NCI-H446 (cell line): Measurements from ENCODE around the gene C13orf42.
"Not testable (repeated sequence)": the region's sequence is repeated elsewhere in the genome, so short reads cannot be mapped to it uniquely, and the experiment has no call there.

Experiments
- DNase-seq, 2 experiments: peaks; one replicate each; lab custom pipeline; 2025; lab: John Stamatoyannopoulos, UW

C13orf42 gene

DNA sequence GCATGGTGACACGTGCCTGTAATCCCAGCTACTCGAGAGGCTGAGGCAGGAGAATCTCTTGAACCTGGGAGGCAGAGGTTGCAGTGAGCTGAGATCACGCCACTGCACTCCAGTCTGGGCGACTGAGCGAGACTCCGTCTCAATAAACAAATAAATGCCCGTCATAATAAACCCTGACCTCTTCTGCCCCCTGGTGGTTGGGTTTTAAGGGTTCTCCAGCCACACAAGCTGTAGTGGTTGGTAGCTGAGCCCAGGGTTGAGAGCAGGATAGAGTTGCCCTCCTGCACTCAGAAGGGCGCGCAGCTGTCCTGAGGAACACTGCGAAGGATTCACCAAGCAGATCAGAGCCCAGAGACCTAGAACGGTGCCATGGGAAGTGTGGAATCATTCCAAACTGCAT lies 9.8 kb upstream of the C13orf42 start:
- peak in 1 of 2 experiments; percentile 16 for DNase-seq

DNA sequence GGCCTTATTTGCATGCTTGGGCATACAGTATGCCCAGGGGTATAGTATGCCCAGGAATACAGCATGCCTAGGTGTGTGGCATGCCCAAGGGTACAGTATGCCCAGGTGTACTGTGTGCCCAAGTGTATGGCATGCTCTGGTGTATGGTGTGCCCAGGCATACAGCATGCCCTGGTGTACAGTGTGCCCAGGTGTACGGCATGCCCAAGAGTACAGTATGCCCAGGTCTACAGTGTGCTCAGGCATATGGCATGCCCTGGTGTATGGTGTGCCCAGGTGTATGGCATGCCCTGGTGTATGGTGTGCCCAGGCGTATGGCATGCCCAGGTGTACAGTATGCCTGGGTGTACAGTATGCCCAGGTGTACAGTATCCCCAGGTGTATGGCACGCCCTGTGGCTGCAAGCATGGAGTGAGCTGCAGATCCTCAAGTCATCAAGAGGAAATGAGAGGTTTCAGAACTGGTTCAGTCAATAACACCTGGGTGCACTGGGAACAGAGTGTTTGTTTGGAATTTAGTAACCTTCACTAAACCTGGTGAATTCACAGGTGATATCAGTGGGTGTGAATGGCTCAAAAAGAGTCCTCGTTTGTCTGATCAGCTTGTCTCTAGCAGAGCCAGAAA lies 7.8 kb upstream of the C13orf42 start:
- no peak for DNase-seq

GRCh38 chr13:51113969-51114368 lies 2.9 kb upstream of the C13orf42 start:
- DNase-seq: no peak

DNA sequence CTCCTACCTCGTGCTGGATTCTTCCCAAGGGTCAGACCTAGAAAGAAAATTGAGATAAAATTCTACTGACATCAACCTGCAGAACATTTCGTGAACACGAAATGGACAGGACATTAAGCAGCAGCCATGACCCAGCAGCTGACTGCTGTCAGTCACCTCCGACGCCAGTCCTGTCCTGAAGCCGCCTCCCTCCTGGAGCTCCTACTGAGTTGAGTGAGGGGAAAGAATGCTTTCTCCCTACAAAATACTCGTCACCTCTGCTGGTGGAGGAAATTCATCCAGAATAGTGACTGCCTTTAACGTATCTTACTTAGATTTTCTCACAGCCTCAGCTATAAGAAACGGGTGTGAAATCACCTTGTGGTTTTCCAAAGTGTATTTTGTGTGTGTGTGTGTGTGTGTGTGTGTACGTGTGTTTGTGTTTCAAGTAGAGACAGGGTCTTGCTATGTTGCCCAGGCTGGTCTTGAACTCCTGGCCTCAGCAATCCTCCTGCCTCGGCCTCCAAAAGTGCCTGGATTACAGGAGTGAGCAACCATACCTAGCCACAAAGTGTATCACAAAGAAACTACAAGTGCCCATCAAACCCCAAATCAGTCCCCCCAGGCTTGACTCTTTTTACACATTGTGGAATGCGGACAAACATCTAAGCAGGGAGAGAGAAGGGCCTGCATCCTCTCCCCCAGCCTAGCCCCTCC lies 2.3 kb upstream of the C13orf42 start:
- DNase-seq: no peak

DNA sequence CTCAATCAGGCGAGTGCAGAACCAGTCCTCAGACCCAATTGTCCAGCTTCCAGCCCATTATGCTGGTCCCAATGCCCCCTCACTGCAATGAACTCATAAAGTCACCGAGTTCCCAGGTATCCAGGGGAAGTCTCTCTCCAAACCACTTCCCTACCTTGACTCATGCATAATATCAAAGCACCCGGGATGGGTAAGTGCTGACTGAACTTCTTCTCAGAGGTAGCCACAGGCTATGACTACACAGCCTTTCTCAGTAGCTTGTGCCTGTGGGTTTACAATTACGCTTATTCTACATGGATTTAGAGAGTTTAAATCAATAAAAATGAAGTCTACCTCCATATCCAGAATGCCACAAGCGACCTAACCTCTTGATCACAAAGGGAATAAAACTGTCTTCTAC lies 1.7 kb upstream of the C13orf42 start:
- DNase-seq: no peak

DNA sequence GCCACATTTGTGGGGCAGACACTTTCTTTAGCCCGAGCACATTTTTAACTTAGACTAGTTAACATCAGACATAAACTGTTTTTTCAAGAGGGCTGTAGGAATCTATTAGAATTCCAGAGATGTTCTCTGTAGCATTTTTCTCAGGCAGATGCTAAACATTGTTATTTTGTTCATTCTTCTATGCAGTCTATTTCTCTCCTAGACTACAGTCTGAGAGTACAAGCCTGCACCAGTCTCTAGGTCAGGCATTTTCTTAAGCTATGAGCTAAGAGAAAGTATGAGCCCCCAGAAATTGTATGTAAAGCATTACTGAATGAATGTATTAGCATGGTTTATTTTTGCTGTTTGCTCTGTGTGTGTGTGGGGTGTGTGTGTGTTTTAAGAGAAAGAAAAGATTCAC lies 923 bp upstream of the C13orf42 start:
- no peak for DNase-seq

GRCh38 chr13:51107996-51108395 lies 3.1 kb downstream of the C13orf42 start:
- DNase-seq: no peak

DNA sequence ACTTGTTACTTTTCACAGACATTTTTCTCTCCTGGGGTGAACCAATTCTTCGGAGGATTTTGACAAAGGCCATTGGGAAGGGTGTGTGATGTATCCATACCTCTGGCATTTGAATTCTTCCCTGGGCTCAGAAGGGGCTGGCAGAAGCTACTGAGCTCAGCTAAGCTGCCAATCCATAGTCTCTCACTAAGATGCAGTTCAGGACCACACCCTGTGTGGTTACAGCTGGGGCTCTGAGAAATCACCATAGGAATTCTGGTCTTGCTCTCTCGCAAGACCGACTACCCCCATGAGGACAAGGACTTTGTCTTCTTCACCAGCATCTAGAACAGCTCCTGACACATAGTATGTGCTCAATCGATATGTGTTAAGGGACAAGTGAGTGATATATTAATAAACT lies 6.0 kb downstream of the C13orf42 start:
- no peak for DNase-seq

DNA sequence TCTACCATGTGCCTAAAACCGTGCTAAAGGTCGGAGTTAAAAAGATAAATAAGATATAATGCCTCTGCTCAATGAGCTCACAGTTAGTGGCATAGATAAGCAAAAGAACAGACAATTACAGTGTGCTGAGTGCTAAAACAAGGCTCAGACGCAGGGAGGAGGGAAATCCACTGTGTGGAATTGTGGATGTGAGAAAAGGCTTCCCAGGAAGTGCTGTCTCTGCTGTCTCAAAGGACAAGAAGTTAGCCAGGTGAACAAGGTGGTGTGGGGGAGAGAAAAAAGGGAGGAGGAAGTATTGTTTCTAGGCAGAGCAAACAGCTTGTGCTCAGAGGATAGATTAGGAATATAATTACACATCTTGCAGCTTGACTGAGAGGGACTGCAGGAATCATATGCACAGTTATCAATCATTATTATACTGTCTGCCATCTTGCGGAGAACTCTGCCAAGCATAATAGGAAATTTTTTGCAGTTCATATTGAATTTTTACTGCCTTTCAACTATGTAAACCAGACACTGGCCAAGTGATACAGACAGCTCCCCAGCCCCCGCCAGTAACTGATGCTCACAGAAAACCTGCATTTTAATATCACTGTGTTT lies 9.3 kb downstream of the C13orf42 start:
- DNase-seq: peak; percentile 15 to 24

DNA sequence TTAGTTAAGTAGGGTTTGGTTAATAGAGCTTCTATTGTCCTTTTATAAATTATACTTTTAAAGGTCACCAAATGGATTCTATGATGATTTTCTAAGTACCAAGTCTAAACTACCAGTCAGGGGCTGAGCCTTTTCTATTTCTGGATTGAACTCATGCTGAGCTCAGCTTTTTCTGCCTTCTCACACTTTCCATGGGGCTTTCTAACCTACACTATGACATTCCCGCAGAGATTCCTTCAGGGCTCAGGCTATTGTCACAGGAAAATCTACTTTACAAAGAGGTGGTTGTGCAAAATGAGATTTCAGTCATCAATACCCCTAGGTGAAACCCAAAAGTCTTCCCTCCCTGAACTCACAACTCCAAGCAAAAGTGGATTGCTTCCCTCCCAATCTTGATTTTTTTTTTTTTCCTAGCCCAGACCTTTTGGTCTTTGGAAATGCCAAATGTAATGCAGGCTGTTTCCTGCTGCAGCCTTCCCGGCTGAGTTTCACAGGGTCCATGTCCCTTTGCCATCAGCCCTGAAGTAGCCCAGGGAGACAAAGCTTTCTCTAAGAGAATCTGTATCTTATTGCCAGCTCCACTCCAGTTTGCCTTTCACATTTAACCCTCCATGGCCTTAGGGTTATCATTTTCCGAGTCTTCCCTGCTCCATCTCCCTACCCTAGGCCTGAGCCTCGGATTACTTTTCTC lies 13.6 kb downstream of the C13orf42 start:
- no peak for DNase-seq

- DNase-seq: no peak
Observed at GRCh38 chr13:51096131-51096530, 14.9 kb downstream of the C13orf42 start.

DNA sequence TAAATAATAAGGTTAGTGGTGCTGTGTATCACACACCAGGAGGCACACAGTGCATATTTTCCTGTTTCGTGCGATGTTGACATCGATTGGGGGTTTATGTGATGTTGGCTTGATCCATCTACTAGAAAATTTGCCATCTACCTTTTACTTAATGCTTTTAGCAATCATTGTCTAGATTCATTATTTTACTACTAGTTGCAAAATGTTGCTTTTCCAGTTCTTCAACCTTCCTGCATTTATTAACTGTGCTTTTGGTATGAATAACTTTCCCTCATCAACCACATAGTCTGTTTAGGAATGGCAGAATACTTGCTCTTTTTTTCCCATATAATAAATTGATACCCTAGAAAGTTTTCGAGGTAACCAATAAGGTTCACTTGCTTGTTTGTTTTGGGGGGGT lies 17.5 kb downstream of the C13orf42 start:
- DNase-seq: no peak

- DNase-seq: no peak
Observed at GRCh38 chr13:51091839-51092238, 19.2 kb downstream of the C13orf42 start.

- no peak for DNase-seq
Observed at GRCh38 chr13:51083706-51084105, 27.4 kb downstream of the C13orf42 start.

GRCh38 chr13:51080478-51081065 lies 30.5 kb downstream of the C13orf42 start:
- DNase-seq: not testable (repeated sequence)

- DNase-seq: no peak
Observed at GRCh38 chr13:51071493-51071892, 39.6 kb downstream of the C13orf42 start.

GRCh38 chr13:51070005-51070649 lies 40.9 kb downstream of the C13orf42 start:
- DNase-seq: peak; percentile 65 to 87

DNA sequence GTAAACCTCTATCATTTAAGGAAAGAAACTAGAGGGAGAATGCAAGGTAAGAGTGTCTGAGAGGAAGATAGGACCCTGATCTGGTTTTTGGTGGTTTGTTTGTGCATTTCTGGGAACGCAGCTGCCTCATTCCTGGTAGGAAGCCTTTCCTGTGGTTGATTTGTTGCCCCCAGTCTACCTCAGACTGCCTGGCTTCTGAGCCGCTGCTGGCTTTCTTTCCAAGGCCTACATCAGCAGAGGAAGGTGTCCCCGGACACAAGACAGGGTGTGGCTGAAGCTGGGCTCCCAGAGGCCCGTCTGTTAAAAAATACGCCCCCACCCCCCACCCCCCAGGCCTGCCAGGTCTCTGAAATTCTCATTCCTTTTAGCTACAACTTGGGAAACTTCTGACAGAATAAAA lies 42.6 kb downstream of the C13orf42 start:
- no peak for DNase-seq

DNA sequence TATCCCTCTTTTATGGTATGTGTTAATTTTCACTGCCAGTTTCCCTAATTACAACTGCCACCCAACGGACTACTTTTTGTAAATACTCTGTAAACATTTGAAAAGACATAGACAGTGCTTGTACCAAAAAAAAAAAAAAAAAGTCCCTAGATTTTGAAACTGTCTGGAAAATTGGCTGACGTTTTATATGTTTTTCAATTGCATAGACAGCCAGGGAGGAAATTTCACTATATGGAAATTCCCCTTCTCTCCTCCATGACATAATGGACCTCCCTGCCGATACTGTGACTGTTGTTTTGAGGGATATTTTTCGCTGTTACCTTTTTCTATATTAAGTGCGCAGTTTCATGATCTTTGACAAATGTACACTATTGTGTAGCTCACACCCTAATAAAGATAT lies 43.4 kb downstream of the C13orf42 start:
- no peak for DNase-seq

DNA sequence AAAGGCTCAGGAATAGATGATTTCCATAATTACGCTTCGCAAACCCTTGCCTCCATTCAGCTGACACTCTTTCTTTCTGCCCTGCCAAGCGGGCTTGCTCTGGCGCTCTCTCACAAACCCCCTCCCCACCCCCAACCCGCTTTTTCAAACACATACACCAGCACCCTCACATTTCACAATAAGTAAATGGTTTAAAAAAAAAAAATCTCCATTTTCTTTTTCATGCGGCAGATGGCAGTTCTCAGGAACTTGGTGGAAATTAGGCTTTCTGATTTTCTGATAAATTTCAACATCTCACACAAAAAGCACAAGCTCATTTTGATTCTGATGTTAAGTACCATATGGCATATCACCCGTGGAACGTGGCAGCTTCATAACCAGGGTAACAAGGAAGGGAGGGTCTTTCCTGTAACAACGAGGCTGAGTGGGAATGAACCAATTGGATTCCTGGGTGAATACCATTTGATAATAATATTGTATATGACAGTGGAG lies 43.8 kb downstream of the C13orf42 start:
- DNase-seq: peak; percentile 24 to 70

DNA sequence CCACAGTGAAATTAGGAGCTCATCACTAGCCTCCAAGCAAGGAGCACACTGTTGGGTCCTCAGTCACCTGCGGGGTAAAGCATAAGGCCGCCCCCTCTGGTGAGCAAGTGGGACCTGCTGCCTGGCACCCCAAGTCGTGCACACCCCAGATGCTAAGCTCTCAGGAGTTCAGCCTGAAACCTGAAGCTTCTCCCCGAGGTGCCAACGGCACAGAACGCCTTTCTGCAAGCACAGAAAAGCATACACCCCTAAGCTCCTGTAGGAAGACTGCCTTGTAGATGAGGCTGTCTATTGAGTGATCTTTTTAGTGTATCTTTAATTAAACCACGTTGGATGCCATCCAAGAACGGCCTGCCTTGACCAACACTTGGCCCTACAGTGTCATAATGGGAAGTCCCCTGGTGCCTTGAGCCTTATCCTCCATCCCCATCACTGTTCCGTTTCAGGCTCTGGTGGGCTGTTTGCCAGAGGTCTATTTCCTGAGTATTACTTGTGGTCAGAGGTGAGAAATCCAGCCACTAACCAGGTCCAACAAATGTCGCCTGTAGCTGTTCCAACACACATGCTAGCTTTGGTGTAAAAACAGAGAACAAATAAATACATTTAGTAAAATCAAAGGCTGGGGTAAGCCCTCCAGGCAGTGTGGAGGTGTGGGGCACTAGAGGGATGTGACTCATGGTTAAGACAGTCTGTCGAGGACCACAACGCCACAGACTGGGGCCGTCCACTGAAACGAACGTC lies 44.8 kb downstream of the C13orf42 start:
- peak in 1 of 2 experiments; percentile 10 for DNase-seq
